ENCODE data around the gene ARHGAP33. TPM values are rescaled to one million over a fixed set of nuclear protein-coding genes. Genes with fewer than 3 reads are reported as not detected.

ARHGAP33 gene
- total RNA-seq, 8 experiments from 2014 or later: 0.51 to 33.1 (median 16.1) TPM

- H3K27ac ChIP-seq: no peak overlapping the region
- no peak for ATAC-seq (replicated peaks in 6 of 8)
- no peak overlapping the region for H3K4me3 ChIP-seq
- WGBS, 10 experiments: 80 to 100% (median 100%) methylated on average over 1 to 3 of the region's 20 CpGs; no CpG with 5 or more reads in 7 of the 10 experiments
- in situ Hi-C loops (cut with MboI; ENCODE audit: low pct_unique_long_range_greater_than_20kb in 2 of 9, low sequenced_read_pairs in 9 of 9, unreplicated experiment in 9 of 9): no loop called here
- H3K4me1 ChIP-seq (replicated peaks in 1 of 2): peaks cover 17 to 20% of the 10 kb centered on the region in 2 donors
These were observed 21.6 kb upstream of the ARHGAP33 start for GRCh38 chr19:35753634-35754369.

- 80 to 87% methylated on average over 3 to 5 of the region's 13 CpGs; no CpG with 5 or more reads in 8 of the 10 experiments for WGBS, 10 experiments
- no peak overlapping the region for H3K27ac ChIP-seq
- in situ Hi-C loops (cut with MboI; ENCODE audit: low pct_unique_long_range_greater_than_20kb in 2 of 9, low sequenced_read_pairs in 9 of 9, unreplicated experiment in 9 of 9): no loop called here
- no peak overlapping the region for H3K4me3 ChIP-seq
- peaks cover 16 to 19% of the 10 kb centered on the region in 2 donors for H3K4me1 ChIP-seq (replicated peaks in 1 of 2)
- ATAC-seq (replicated peaks in 6 of 8): no peak
These were observed 20.8 kb upstream of the ARHGAP33 start for GRCh38 chr19:35754370-35755130.

GRCh38 chr19:35755131-35755549 lies 20.2 kb upstream of the ARHGAP33 start:
- ATAC-seq (replicated peaks in 6 of 8): peak in 3 of 8 experiments; percentile 29 to 39 (median 36)
- Histone ChIP-seq H3K4me3 (no peak overlapping the region), H3K27ac (no peak overlapping the region), H3K4me1 (replicated peaks in 1 of 2) (peaks cover 13 to 19% of the 10 kb centered on the region in 2 donors)
- in situ Hi-C loops (cut with MboI; ENCODE audit: low pct_unique_long_range_greater_than_20kb in 2 of 9, low sequenced_read_pairs in 9 of 9, unreplicated experiment in 9 of 9): no loop called here
- 0 to 75% (median 27%) methylated on average over 3 to 9 of the region's 17 CpGs; no CpG with 5 or more reads in 6 of the 10 experiments for WGBS, 10 experiments

GRCh38 chr19:35755550-35756376 lies 19.6 kb upstream of the ARHGAP33 start:
- H3K4me1 ChIP-seq (replicated peaks in 1 of 2): peaks cover 13 to 19% of the 10 kb centered on the region in 2 donors
- no peak overlapping the region for H3K27ac ChIP-seq
- WGBS, 10 experiments: 0 to 66% (median 58%) methylated on average over 2 to 10 of the region's 74 CpGs; no CpG with 5 or more reads in 7 of the 10 experiments
- in situ Hi-C loops (cut with MboI; ENCODE audit: low pct_unique_long_range_greater_than_20kb in 2 of 9, low sequenced_read_pairs in 9 of 9, unreplicated experiment in 9 of 9): no loop called here
- H3K4me3 ChIP-seq: no peak overlapping the region
- peak in 3 of 8 experiments; percentile 27 to 34 (median 28) for ATAC-seq (replicated peaks in 6 of 8)

GRCh38 chr19:35756377-35757230 lies 18.8 kb upstream of the ARHGAP33 start, which contains the start of gene HSPB6:
TSS of gene HSPB6 (minus strand) at chr19:35757029. CDS start at chr19:35757008, 21 bp downstream.
- in situ Hi-C loops (cut with MboI; ENCODE audit: low pct_unique_long_range_greater_than_20kb in 2 of 9, low sequenced_read_pairs in 9 of 9, unreplicated experiment in 9 of 9): no loop called here
- peak within 1 kb of the TSS; percentile 83 to 89 for H3K27ac ChIP-seq
- ATAC-seq (replicated peaks in 6 of 8): peak in 1 of 8 experiments; percentile 2

GRCh38 chr19:35757231-35757748 lies 18.1 kb upstream of the ARHGAP33 start:
- peak overlapping the region; percentile 83 to 89 for H3K27ac ChIP-seq

More at GRCh38 chr19:35756377-35757230, 18.8 kb upstream of the ARHGAP33 start, which contains the start of gene HSPB6:
- 0 to 95% (median 50%) methylated on average over 1 to 16 of the region's 52 CpGs; no CpG with 5 or more reads in 7 of the 10 experiments for WGBS, 10 experiments
- Histone ChIP-seq H3K4me1 (replicated peaks in 1 of 2) (peaks cover 13 to 19% of the 10 kb centered on the region in 2 donors), H3K4me3 (peak within 1 kb of the TSS; percentile 34 to 91 (median 77))

GRCh38 chr19:35757749-35758608 lies 17.4 kb upstream of the ARHGAP33 start, which contains the start of gene PROSER3:
TSS of gene PROSER3 (plus strand) at chr19:35758176. CDS start at chr19:35758216, 40 bp downstream.
- in situ Hi-C loops (cut with MboI; ENCODE audit: low pct_unique_long_range_greater_than_20kb in 2 of 9, low sequenced_read_pairs in 9 of 9, unreplicated experiment in 9 of 9): no loop called here
- Histone ChIP-seq H3K4me3 (peak within 1 kb of the TSS; percentile 67 to 97 (median 90)), H3K4me1 (replicated peaks in 1 of 2) (peaks cover 13 to 19% of the 10 kb centered on the region in 2 donors), H3K27ac (peak within 1 kb of the TSS; percentile 84 to 89)
- 0 to 1% (median 0%) methylated on average over 1 to 12 of the region's 53 CpGs; no CpG with 5 or more reads in 3 of the 10 experiments for WGBS, 10 experiments
- ATAC-seq (replicated peaks in 6 of 8): peak; percentile 75 to 94 (median 91)

More at GRCh38 chr19:35757231-35757748, 18.1 kb upstream of the ARHGAP33 start:
- Histone ChIP-seq H3K4me3 (peak overlapping the region; percentile 34 to 91 (median 77)), H3K4me1 (replicated peaks in 1 of 2) (peaks cover 13 to 19% of the 10 kb centered on the region in 2 donors)
- WGBS, 10 experiments: 3 to 80% (median 47%) methylated on average over 1 to 7 of the region's 19 CpGs; no CpG with 5 or more reads in 3 of the 10 experiments
- ATAC-seq (replicated peaks in 6 of 8): peak; percentile 8 to 47 (median 20)
- in situ Hi-C loops (cut with MboI; ENCODE audit: low pct_unique_long_range_greater_than_20kb in 2 of 9, low sequenced_read_pairs in 9 of 9, unreplicated experiment in 9 of 9): no loop called here

- H3K4me3 ChIP-seq: no peak overlapping the region
- 93% methylated on average over 2 of the region's 2 CpGs; no CpG with 5 or more reads in 9 of the 10 experiments for WGBS, 10 experiments
These were observed 15.7 kb upstream of the ARHGAP33 start for GRCh38 chr19:35759697-35760096.

GRCh38 chr19:35760711-35761349 lies 14.5 kb upstream of the ARHGAP33 start:
- H3K27ac ChIP-seq: no peak overlapping the region
- no peak for ATAC-seq (replicated peaks in 6 of 8)
- in situ Hi-C loops (cut with MboI; ENCODE audit: low pct_unique_long_range_greater_than_20kb in 2 of 9, low sequenced_read_pairs in 9 of 9, unreplicated experiment in 9 of 9): no loop called here
- peaks cover 13 to 19% of the 10 kb centered on the region in 2 donors for H3K4me1 ChIP-seq (replicated peaks in 1 of 2)
- WGBS, 10 experiments: 80 to 100% (median 100%) methylated on average over 1 to 3 of the region's 4 CpGs; no CpG with 5 or more reads in 3 of the 10 experiments
- H3K4me3 ChIP-seq: no peak overlapping the region

More at GRCh38 chr19:35759697-35760096, 15.7 kb upstream of the ARHGAP33 start:
- Histone ChIP-seq H3K27ac (no peak overlapping the region), H3K4me1 (replicated peaks in 1 of 2) (peaks cover 13 to 19% of the 10 kb centered on the region in 2 donors)
- ATAC-seq (replicated peaks in 6 of 8): no peak
- in situ Hi-C loops (cut with MboI; ENCODE audit: low pct_unique_long_range_greater_than_20kb in 2 of 9, low sequenced_read_pairs in 9 of 9, unreplicated experiment in 9 of 9): no loop called here

All from motor neuron (in vitro differentiated cells).